HG03342 (cell line): ENCODE results near the gene RNF225.
"Not testable (repeated sequence)": the region's sequence is repeated elsewhere in the genome, so short reads cannot be mapped to it uniquely, and the experiment has no call there.

Source experiments
- ATAC-seq: cut with Tn5 transposase; IDR thresholded peaks from one replicate; pipeline ENCODE4 v1.9.1; 2021; ENCODE audit warnings: mild to moderate bottlenecking, moderate library complexity; ENCODE audit not compliant: unreplicated experiment

RNF225 gene

DNA sequence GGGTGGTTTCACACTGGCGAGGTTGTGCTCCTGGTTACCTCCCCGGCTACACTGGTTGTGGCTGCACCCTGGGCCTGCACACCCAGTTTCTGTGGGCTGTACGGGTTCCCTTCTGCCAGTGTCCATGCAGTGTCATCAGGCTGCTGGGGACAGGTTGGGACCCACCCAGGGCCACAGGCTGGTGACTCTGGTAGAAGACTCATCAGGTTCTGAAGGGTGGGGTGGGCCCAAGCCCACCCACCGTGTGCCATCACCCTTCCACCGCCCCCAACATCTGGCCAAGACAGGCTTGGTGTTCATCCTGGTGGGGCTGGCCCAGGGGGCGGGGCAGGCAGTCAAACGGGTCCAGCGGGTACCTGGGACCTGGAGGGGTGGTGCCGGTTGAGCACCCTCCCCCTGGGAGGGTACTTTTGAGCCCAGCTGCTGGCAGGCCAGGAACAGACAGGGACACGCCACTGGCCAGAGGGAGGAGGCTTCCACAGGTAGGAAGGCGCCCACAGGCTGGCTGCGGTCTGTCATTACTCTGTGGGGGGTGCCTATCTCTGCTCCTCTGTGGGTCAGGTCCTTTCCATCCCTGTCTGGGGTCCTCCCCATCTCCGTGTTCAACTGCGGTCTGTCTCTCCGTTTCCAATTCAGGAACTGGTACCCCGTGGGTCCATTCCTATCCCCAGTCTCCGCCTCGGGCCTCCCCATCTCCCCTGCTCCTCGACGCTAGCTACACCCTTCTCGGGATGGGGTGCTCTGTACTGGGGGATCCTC, at the start of gene RNF225:
TSS of gene RNF225 (plus strand) at position 437 of the 759 bp plus-strand sequence. CDS start 434 bp downstream, outside the sequence.
- no peak for ATAC-seq

DNA sequence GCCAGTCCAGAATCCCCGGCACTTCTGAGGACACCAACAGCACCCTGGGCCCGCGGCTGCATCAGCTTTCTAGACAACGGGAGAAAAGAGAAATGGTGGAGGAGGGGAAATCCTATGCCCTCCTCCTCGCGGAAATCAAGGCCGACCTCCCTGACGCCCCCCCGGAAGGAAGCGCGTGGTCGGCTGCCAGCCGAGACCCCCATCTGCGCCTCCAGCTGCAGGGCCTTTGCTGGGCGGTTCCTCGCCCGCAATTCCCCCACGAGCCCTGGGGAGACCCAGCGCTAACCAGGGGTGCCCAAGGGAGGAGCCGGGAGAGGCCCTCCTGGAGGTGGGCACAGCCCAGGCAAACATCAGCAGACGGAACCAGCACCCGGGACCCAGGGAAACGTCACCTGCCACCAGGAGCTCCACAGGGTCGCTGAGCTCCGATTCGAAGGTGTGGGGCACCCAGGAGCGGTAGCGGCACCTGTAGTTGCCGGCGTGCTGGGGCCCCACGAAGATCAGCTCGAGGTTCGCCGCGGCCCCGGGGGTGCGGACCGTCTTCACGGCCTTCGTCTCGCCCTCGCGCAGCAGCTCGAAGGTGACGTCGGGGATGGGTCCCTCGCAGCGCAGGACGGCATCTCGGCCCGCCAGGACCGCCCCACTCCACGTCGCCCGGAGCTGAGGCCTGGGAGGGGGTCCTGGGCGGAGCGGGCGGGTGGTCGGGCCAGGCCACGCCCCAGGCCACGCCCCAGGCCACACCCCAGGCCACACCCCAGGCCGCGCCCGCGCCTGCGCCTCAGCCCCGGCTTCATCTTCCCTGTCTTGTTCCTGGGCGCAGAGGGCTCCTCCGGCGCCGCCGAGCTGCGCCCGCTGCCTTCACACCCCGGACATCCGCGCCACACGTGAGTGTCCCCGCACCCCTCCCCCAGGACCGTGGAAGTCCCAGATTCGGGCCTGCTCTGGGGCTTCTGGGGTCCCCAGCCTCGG, 48.2 kb upstream of the RNF225 start:
- peak; percentile 85 for ATAC-seq

DNA sequence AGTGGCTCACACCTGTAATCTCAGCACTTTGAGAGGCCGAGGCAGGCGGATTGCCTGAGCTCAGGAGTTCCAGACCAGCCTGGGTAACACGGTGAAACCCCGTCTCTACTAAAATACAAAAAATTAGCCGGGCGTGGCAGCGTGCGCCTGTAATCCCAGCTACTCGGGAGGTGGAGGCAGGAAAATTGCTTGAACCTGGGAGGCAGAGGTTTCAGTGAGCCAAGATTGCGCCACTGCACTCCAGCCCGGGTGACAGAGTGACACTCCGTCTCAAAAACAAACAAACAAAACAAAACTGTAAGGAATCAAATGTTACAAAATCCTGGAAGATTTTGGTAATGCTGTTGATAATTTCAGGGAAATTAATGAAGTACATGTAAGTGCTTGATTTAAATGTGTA, 47.4 kb upstream of the RNF225 start:
- not testable (repeated sequence) for ATAC-seq

DNA sequence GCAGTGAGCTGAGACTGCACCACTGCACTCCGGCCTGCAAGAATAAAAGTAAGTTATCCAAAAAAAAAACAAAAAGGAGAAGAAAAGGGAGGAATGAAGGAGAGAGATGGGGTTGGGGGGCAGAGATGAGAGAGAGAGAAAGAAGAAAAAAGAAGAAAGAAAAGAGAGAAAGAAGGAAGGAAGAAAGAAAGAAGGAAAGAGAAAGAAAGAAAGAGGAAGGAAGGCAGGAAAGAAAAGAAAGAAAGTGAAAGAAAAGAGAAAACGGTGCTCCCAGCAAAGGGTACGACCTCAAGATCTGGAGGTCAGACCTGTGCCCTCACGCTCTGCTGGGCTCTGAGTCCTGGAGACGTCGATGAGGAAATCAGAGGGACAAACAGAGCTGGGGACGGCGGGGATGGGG, 45.9 kb upstream of the RNF225 start:
- no peak for ATAC-seq

DNA sequence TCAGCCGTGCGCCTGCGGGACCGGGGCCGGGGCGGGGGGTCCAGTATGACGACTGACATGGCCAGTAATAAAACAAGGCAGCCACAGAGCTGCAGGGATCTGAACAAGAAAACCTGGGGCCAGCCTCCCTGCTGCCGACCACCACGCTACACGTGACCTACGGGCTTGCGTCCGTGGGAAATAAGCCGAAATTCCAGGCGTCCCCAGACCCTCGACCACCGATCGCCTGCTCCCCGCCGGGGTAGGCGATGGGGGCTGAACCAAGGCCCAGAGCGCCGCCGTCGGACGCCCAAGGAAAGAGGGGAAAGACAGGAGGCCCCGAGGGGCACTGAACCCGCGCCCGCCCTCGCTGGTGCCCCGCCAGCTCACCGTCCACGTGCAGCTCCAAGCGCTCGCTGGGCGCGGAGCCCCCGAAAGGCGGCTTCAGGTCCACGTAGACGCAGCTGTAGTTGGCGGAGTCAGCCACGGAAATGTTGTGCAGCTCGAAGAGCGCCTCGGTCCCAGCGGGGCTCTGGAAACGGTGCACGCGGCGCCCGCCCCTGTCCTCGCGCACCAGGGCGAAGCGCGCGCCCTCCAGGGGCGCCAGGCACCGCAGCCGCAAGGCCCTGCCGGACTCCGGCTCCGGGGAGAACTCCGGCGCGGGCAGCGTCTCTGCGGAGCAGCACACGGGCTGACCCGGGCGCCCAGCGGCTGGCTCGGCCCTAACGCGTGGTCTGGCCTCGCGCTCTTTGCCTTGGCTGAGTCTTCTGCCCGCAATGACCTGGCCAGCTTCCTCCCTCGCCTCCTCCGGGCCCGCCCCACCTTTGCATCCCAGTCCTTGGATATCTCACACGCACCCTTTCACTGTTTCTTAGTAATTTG, 45.2 kb upstream of the RNF225 start:
- no peak for ATAC-seq

DNA sequence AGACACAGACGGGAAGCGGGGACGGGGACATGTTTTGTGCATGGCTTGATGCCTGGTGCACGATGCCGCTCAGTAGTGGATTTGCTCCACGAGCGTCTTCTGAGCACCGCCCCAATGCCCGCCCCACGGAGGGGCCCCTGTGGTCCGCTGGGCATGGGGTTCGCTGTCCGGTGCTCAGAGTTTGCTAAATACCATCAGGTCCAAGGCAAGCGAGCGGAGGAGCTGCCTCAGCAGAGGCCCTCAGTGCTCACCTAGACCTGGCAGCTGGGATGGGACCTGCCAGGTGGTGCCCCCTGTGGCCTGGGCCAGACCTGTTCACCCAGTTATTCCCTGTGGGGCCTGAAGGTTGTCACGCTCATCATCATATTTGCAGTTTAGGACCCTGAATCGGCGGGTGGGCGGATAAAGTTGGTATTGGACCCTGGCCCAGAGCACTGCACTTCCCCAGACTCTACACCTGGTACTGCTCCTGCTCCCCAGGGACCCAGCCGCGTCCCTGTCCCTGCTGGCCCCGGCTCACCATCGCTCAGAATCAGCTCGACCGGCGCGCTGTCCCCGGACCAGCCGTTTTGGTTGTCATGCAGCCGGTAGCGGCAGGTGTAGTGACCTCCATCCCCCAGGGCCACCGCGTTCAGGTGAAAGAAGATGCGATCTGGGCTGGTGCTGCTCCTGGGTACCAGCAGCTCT, 44.4 kb upstream of the RNF225 start:
- ATAC-seq, result no peak

DNA sequence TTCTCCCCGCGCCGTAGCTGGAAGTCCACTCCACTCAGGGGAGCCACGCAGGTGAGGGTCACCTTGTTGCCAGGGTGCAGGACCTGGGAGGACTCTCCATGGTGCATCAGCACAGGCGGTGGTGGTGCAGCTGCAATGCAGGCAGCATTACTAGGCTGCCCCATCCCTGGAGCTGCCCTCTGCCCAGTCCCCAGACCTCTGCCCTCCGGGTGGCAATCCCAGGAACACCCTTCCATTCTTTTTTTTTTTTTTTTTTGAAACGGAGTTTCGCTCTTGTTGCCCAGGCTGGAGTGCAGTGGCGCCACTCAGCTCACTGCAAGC, 43.9 kb upstream of the RNF225 start:
- no peak for ATAC-seq

DNA sequence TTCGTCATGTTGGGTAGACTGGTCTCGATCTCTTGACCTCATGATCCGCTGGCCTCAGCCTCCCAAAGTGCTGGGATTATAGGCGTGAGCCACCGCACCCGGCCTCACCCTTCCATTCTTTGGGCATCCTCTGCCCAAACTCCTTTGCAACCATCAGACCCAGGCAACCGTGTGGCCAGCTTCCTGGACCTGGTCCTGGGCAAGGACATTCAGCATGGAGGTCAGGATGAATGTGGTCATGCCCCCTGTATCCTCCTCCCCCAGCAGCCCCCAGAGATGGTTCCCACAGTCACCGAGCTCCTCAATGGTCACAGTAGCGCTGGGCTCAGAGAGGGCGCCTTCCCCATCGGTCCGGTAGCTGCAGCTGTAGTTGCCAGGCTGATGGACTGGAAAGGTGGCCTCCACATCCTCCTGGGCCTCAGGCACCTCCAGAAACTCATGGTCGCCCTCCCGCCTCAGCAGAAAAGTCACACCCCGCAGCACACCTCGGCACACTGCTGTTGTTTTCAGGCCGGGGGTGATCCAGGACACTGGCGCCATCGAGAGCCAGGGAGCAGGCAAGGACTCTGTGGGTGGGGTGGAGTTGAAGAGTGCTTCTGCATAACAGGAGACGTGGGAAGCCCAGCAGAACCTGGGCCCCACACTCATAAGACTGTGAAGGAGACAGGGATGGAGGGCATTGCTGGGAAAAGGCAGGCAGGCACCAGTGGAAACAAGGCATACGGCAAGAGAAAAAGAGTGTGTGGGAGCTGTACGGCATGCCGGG, 43.3 kb upstream of the RNF225 start:
- ATAC-seq, result no peak

DNA sequence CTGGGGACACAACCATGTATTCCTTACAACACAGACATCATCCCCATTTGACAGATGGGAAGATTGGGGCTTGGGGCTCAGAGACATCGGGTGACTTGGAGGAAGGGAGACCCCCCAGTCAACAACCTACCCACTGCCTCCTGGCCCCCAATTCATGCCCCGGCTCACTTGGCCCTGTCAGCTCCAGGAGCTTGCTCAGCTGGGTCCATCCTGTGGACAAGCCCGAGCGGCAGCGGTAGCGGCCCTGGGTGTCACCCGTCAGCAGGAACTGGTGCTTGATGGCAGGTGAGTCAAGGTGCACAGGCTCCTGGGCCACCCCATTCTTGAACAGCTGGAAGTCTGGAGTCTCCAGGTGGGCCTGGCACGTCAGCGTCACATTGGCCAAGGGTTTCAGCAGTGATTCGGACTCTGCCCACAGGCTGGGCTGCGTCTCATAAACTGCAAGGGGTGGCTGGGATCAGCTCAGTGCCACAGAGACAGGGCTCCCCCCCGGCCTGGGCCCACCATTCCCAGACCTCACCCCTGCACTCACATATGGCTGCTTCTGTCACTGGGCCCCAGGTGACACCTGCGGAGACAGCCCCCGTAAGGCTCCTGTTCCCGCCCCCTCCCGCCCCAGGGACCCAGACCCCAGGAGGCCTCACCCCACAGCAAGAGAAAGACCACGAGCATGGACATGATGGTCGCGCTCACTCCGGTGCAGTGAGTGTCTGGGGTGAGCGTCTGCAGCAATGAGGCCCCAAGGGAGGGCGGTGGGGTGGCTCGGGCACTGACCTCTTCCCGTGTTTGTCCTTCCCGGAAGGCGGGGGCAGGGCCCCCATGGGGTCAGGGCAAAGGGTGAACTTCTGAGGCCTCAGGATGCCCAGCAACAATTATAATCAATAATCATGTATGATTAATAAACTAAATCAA, 42.4 kb upstream of the RNF225 start, which contains the start of gene A1BG:
TSS of gene A1BG (minus strand) at position 733 of the 912 bp plus-strand sequence. CDS start at position 678, 55 bp downstream.
- ATAC-seq, result no peak

DNA sequence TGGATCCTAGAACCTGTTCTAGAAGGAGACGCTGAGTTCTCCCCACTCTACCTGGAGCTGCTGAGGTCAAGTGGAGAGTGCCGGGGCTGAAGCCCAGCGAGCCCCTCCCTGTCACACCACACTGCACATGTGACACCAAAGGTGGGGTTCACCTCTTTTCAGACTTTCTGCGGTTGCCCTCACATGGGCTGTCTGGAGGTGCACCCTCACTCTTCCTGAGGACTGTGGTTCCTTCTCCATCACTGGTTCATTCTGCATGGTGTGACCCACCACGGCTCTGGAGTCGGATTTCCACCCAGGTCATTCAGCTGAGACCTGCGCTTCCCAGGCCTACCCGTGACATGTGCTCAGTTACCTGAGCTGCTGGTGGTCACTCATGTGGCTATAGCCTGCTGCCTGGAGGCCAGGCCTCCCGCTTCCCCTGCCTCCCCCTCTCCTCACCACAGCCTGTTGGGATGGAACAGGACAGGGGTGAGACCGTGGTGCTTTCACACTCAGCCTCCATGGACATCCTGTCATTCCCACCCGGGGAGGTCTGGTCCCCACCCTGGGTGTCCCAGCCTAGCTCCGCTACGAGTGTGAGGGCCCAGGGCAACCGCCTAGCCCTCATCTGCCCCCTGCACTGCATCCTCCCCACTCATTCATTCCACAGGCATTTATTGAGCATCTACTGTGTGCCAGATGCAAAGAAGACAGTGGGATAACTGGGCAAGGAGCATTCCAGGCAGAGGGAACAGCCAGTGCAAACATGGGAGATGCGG, 41.6 kb upstream of the RNF225 start:
- ATAC-seq, result no peak

DNA sequence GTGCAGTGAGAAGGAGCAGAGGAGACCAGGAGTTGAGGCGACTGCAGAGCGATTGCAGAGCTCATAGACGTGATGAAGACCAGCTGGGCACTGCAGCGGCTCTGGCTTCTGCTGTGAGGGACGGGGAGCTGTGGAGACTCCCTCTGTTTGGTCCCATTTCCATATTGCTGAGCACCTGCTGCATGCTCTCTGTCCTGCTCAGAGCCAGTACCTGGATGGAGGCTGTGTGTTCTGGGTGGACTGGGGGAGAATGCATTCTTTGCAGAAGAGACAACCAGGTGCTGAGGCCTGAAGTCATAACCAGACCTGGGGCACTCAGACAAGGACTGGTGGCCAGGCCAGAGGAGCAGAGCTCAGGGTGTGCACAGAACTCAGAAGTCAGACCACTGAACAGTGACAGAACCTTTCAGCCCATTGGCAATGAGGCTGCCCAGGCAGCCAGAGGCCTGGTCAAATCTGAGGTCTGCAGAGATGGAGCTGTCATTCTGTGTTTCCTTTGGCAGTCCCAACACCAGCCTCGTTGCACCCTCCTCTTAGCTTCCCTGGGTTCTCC, 40.9 kb upstream of the RNF225 start:
- no peak for ATAC-seq

DNA sequence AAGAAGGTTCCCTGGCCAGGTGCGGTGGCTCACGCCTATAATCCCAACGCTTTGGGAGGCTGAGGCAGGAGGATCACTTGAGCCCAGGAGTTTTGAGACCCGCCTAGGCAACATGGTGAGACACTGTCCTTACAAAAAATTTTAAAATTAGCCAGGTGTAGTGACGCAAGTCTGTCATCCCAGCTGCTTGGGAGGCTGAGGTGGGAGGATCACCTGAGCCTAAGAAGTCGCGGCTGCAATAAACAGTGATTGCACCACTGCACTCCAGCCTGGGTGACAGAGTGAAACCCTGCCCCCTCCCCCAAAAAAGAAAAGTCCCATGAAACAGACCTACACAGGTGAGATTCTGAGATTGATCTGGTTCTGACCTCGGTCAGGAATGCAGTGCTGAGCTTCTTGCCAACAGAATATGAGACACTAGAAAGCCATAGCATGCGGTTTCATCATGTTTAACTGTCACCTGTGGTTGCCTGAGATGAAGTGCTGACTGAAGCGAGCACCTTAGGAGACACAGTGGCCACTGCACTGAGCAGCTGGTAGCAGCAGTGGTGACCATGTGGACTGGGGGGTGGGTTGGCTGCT, 40.1 kb upstream of the RNF225 start:
- ATAC-seq, result no peak

DNA sequence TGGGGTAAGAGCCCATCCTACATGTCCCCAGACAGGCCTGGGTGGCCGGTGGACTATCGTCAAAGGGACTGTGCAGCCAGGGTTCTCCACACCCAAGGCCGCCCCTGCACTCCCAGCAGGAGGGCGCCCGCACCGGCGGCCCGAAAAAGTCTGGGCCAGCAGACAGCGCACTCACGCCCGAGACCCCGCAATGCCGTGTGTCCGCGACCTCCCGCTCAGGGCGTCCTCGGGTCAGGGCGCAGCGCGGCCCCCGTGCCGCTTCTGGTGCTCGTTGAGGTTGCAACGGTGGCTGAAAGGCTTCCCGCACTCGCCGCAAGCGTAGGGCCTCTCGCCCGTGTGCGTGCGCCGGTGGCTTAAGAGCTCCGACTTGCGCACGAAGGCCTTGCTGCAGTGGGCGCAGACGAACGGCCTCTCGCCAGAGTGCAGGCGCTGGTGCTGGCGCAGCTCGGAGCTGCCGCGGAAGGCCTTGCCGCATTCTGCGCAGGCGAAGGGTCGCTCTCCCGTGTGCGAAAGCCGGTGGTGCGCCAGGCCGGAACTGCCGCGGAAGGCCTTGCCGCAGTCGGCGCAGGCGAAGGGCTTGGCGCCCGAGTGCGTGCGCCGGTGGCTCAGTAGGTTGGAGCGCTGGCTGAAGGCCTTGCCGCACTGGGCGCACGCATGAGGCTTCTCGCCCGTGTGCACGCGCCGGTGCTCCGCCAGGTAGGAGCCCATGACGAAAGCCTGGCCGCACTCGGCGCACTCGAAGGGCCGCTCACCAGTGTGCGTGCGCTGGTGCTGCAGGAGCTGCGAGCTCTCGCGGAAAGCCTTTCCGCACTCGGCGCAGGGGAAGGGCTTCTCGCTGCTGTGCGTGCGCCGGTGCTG, 39.3 kb upstream of the RNF225 start:
- ATAC-seq, result no peak

DNA sequence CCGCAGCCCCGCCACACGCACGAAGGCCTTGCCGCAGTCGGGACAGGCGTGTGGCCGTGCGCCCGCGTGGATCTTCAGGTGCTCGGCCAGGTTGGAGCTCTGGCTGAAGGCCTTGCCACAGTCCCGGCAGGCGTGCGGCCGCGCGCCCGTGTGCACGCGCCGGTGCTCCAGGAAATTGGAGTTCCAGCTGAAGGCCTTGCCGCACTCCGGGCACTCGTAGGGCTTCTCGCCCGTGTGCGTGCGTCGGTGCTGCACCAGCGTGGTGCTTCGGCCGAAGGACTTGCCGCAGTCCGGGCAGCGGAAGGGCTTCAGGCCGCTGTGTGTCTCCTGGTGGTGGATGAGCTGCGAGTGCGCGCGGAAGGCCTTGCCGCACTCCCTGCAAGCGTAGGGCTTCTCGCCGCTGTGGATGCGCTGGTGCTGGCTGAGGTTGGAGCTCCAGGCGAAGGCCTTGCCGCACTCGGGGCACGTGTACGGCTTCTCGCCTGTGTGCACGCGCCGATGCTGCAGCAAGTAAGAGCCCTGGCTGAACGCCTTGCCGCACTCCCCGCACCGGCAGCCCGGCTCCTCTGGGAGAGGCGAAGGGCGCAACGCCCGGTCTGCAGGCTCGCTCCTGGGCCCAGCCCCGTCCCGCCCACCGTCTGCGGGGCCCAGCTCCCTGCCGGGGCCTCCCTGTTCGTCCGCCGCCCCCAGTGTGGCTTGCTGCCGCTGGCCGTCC, 38.5 kb upstream of the RNF225 start:
- no peak for ATAC-seq

DNA sequence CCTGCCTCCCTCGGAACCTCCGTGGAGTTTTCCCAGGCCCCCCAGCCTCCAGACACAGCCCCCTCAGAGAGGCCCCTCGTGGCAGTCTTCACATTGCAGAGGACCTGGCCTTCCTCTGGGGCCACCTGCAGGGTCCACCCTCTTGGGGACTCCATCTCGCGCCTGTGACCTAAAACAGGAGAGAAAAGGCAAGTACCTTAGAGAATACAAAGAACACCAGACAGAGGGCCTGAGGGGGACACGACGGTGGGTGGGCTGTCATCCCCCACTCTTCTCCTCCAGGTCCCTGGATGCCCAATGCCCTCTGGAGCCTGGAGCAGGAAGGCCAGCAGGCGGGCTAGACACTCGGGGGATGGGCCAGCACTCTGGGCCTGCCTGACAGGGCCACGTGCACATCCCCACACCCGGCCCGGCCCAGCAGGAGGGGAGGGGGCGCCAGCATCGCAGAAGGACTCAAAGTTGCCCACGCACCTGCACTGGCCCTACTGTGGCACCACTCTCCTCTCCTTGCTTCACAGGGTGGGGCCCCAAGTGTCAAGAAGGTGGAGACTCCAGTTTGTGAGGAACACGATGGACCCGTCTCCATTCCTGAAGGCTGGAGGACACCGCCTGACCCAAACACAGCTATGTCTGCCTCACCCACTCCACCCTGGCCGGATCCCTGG, 37.8 kb upstream of the RNF225 start:
- ATAC-seq, result no peak
